Measurements from ENCODE around the gene ALG12. TPM values are rescaled to one million over a fixed set of nuclear protein-coding genes. Genes with fewer than 3 reads are reported as not detected.
A peak's percentile ranks its signal among the peaks of the same experiment; 100 is the strongest.

Gene ALG12
- total RNA-seq, 3 donors from 2014 or later (not counting 1 experiment from before 2014, with no cell fraction given), result 17.2 to 22.7 (median 19.2) TPM

- no peak overlapping the region for H3K4me3 ChIP-seq (ENCODE audit: low read length)
- DNase-seq, result no peak
Measured at GRCh38 chr22:49894322-49895054, 23.8 kb downstream of the ALG12 start.

GRCh38 chr22:49893025-49893424 is 25.2 kb downstream of the ALG12 start:
- Histone ChIP-seq H3K4me1 (ENCODE audit: control insufficient read depth, insufficient read depth, low read length) (no peaks in the 10 kb centered on the region), H3K9me3 (ENCODE audit: control insufficient read depth, insufficient read depth, low read length) (peaks cover 2% of the 10 kb centered on the region), H3K27me3 (ENCODE audit: control insufficient read depth, insufficient read depth, low read length) (no peaks in the 10 kb centered on the region), H3K27ac (ENCODE audit: low read length) (no peak overlapping the region), H3K36me3 (ENCODE audit: control insufficient read depth, insufficient read depth, low read length) (no peaks in the 10 kb centered on the region), H3K4me3 (ENCODE audit: low read length) (no peak overlapping the region)
- no peak for TF ChIP-seq CTCF (IDR thresholded peaks at IDR 0.05)
- Mint-ChIP-seq H3K27me3 (ENCODE audit: low read depth in 2 of 2) (no peaks in the 10 kb centered on the region), H3K4me1 (peaks cover 6% of the 10 kb centered on the region in 2 donors), H3K27ac (no peak overlapping the region), H3K9me3 (peaks cover 0 to 3% of the 10 kb centered on the region in 2 donors), H3K4me3 (no peak overlapping the region), H3K36me3 (peaks cover 8% of the 10 kb centered on the region)
- 100% methylated on average over 4 of the region's 4 CpGs for WGBS (ENCODE audit: insufficient coverage)
- intact Hi-C loops (cut with micrococcal nuclease), result no loop called here
- no peak for ATAC-seq
- no peak for DNase-seq

More at GRCh38 chr22:49894322-49895054, 23.8 kb downstream of the ALG12 start:
- Histone ChIP-seq H3K27me3 (ENCODE audit: control insufficient read depth, insufficient read depth, low read length) (no peaks in the 10 kb centered on the region), H3K4me1 (ENCODE audit: control insufficient read depth, insufficient read depth, low read length) (peaks cover 2% of the 10 kb centered on the region), H3K36me3 (ENCODE audit: control insufficient read depth, insufficient read depth, low read length) (no peaks in the 10 kb centered on the region), H3K9me3 (ENCODE audit: control insufficient read depth, insufficient read depth, low read length) (peaks cover 1% of the 10 kb centered on the region), H3K27ac (ENCODE audit: low read length) (no peak overlapping the region)
- H3K4me3 Mint-ChIP-seq, result no peak overlapping the region
- WGBS (ENCODE audit: insufficient coverage), result 93% methylated on average over 6 of the region's 8 CpGs
- no peak for ATAC-seq
- H3K4me1 Mint-ChIP-seq, result peaks cover 8 to 9% of the 10 kb centered on the region in 2 donors
- no peaks in the 10 kb centered on the region for H3K27me3 Mint-ChIP-seq (ENCODE audit: low read depth in 2 of 2)
- H3K27ac Mint-ChIP-seq, result peak overlapping the region in 1 of 2 donors; percentile 63
- H3K36me3 Mint-ChIP-seq, result peaks cover 8% of the 10 kb centered on the region
- TF ChIP-seq CTCF (IDR thresholded peaks at IDR 0.05), result no peak
- H3K9me3 Mint-ChIP-seq, result peaks cover 0 to 3% of the 10 kb centered on the region in 2 donors
- intact Hi-C loops (cut with micrococcal nuclease), result no loop called here

GRCh38 chr22:49892226-49892899 is 25.9 kb downstream of the ALG12 start:
- WGBS (ENCODE audit: insufficient coverage), result 96% methylated on average over 4 of the region's 4 CpGs
- Histone ChIP-seq H3K4me3 (ENCODE audit: low read length) (no peak overlapping the region), H3K4me1 (ENCODE audit: control insufficient read depth, insufficient read depth, low read length) (no peaks in the 10 kb centered on the region), H3K27ac (ENCODE audit: low read length) (no peak overlapping the region), H3K9me3 (ENCODE audit: control insufficient read depth, insufficient read depth, low read length) (peaks cover 2% of the 10 kb centered on the region), H3K27me3 (ENCODE audit: control insufficient read depth, insufficient read depth, low read length) (no peaks in the 10 kb centered on the region), H3K36me3 (ENCODE audit: control insufficient read depth, insufficient read depth, low read length) (no peaks in the 10 kb centered on the region)
- Mint-ChIP-seq H3K36me3 (peaks cover 9% of the 10 kb centered on the region), H3K27ac (no peak overlapping the region), H3K4me1 (peaks cover 6% of the 10 kb centered on the region in 2 donors), H3K9me3 (peaks cover 0 to 3% of the 10 kb centered on the region in 2 donors), H3K4me3 (no peak overlapping the region), H3K27me3 (ENCODE audit: low read depth in 2 of 2) (no peaks in the 10 kb centered on the region)
- DNase-seq (no peak), ATAC-seq (no peak)
- TF ChIP-seq CTCF (IDR thresholded peaks at IDR 0.05), result no peak
- intact Hi-C loops (cut with micrococcal nuclease), result no loop called here
